Aorta (tissue), 5 donors: ENCODE data around the gene SENP7. TPM values are rescaled to one million over a fixed set of nuclear protein-coding genes. Genes with fewer than 3 reads are reported as not detected.

Experiments used
- ATAC-seq: fragments of 200-7000 bp; cut with Tn5 transposase; one replicate; pipeline ENCODE4 v1.9.1; 2022; ENCODE audit warnings: moderate library complexity; ENCODE audit not compliant: low FRiP score
- DNase-seq, 2 donors: peaks; one replicate each; pipeline ENCODE4 v3.0.0-alpha.2; 2020
- H3K27ac ChIP-seq, 2 donors: one replicate each; pipeline ENCODE4 v1.5.1; 2013; ENCODE audit warnings: low read length in 2 of 2, mild to moderate bottlenecking in 2 of 2, moderate library complexity in 2 of 2, control low read depth in 1 of 2, inconsistent platforms in 1 of 2, low read depth in 1 of 2
- H3K27me3 ChIP-seq, 2 donors: one replicate each; pipeline ENCODE4 v1.6.1; 2013; ENCODE audit warnings: control low read depth in 1 of 2, low read length in 1 of 2, mild to moderate bottlenecking in 1 of 2, moderate library complexity in 1 of 2; ENCODE audit not compliant: insufficient read depth in 2 of 2, control insufficient read depth in 1 of 2
- H3K36me3 ChIP-seq, 2 donors: one replicate each; pipeline ENCODE4 v1.6.1; 2013; ENCODE audit warnings: control low read depth in 1 of 2, low read length in 1 of 2, mild to moderate bottlenecking in 1 of 2; ENCODE audit not compliant: insufficient read depth in 2 of 2, control insufficient read depth in 1 of 2
- H3K4me1 ChIP-seq, 2 donors: one replicate each; pipeline ENCODE4 v1.6.1; 2013; ENCODE audit warnings: low read length in 2 of 2, control low read depth in 1 of 2, mild to moderate bottlenecking in 1 of 2, moderate library complexity in 1 of 2; ENCODE audit not compliant: insufficient read depth in 2 of 2, control insufficient read depth in 1 of 2
- H3K4me3 ChIP-seq, 2 donors: one replicate each; pipeline ENCODE4 v1.5.1; 2013; ENCODE audit warnings: low read length in 2 of 2, control low read depth in 1 of 2, mild to moderate bottlenecking in 1 of 2
- H3K9me3 ChIP-seq: one replicate; pipeline ENCODE4 v1.6.1; 2013; ENCODE audit warnings: mild to moderate bottlenecking, low read length; ENCODE audit not compliant: control insufficient read depth
- WGBS, 2 donors: extraction: QIAGEN DNeasy Blood & Tissue Kit; methylation state at CpG; one replicate each; pipeline ENCODE4 v1.1.7; 2013; 5-methylcytosine and 5-hydroxymethylcytosine counted together
- intact Hi-C, 2 donors: fragments of 100-400 bp; cut with DNase I; formaldehyde crosslinking; loops; one replicate each; pipeline versions ENCODE4 v1.14.2 to v1.15.0; 2022
- polyA plus RNA-seq, 2 donors: library from polyadenylated mRNA; stranded (reverse); fragments of 200-250 nt; gene quantifications; one replicate each; pipeline ENCODE4 v1.2.3, GENCODE V29; 2013
- total RNA-seq, 2 donors: library from RNA; stranded (reverse); fragmentation: NEBNext Ultra II Directional; extraction: Animal tissue kit (Norgen Biotek cat#: 25700); gene quantifications; one replicate each; pipeline ENCODE4 v1.2.1, GENCODE V29; 2021
- donor health status: healthy with polysubstance abuse.
- donor health status: Bipolar disorder and iron deficiency.
- donor health status: DM: no; HTN: no; CAD: no.
- donor health status: DM: no; HTN: no; CAD: no.
- donor health status: DM: yes; HTN: yes; CAD: no.

The SENP7 gene
- total and polyA plus RNA-seq, 4 donors: 6.9 to 32.4 (median 20.0) TPM

GRCh38 chr3:101351829-101352228 is 161.2 kb downstream of the SENP7 start:
- intact Hi-C loops: no loop called here
- no peaks in the 10 kb centered on the region for H3K27me3 ChIP-seq

GRCh38 chr3:101340591-101340990 is 172.4 kb downstream of the SENP7 start:
- ATAC-seq (no peak), DNase-seq (no peak)
- Histone ChIP-seq H3K9me3 (no peaks in the 10 kb centered on the region), H3K4me1 (no peaks in the 10 kb centered on the region), H3K27me3 (no peaks in the 10 kb centered on the region), H3K27ac (no peak overlapping the region), H3K4me3 (no peak overlapping the region), H3K36me3 (no peaks in the 10 kb centered on the region)
- intact Hi-C loops: no loop called here
- WGBS, 2 donors: 47 to 67% methylated on average over 2 of the region's 2 CpGs

More at GRCh38 chr3:101351829-101352228, 161.2 kb downstream of the SENP7 start:
- Histone ChIP-seq H3K9me3 (no peaks in the 10 kb centered on the region), H3K27ac (no peak overlapping the region), H3K4me1 (no peaks in the 10 kb centered on the region), H3K36me3 (peaks cover 0 to 3% of the 10 kb centered on the region in 2 donors), H3K4me3 (no peak overlapping the region)
- DNase-seq: no peak
- ATAC-seq: no peak
- WGBS, 2 donors: 74 to 75% methylated on average over 1 of the region's 1 CpG

- H3K4me3 ChIP-seq: no peak overlapping the region
- ATAC-seq (no peak), DNase-seq (no peak)
- no peaks in the 10 kb centered on the region for H3K4me1 ChIP-seq
- no peaks in the 10 kb centered on the region for H3K36me3 ChIP-seq
- no peaks in the 10 kb centered on the region for H3K9me3 ChIP-seq
- H3K27ac ChIP-seq: no peak overlapping the region
- 74 to 88% methylated on average over 7 of the region's 7 CpGs for WGBS, 2 donors
- no peaks in the 10 kb centered on the region for H3K27me3 ChIP-seq
- intact Hi-C loops: no loop called here
Measured at GRCh38 chr3:101333883-101334282, 179.1 kb downstream of the SENP7 start.

- no peak overlapping the region for H3K4me3 ChIP-seq
- no peaks in the 10 kb centered on the region for H3K36me3 ChIP-seq
- H3K27ac ChIP-seq: no peak overlapping the region
- H3K27me3 ChIP-seq: no peaks in the 10 kb centered on the region
- no peaks in the 10 kb centered on the region for H3K9me3 ChIP-seq
- intact Hi-C loops: no loop called here
- DNase-seq: no peak
- no peaks in the 10 kb centered on the region for H3K4me1 ChIP-seq
- no peak for ATAC-seq
- 95% methylated on average over 7 of the region's 7 CpGs for WGBS, 2 donors
Measured at GRCh38 chr3:101329016-101329673, 183.9 kb downstream of the SENP7 start.

- Histone ChIP-seq H3K4me1 (no peaks in the 10 kb centered on the region), H3K4me3 (no peak overlapping the region), H3K9me3 (no peaks in the 10 kb centered on the region), H3K27ac (no peak overlapping the region), H3K36me3 (no peaks in the 10 kb centered on the region), H3K27me3 (no peaks in the 10 kb centered on the region)
- intact Hi-C loops: no loop called here
- DNase-seq (no peak), ATAC-seq (no peak)
- 86 to 92% methylated on average over 5 of the region's 5 CpGs for WGBS, 2 donors
Measured at GRCh38 chr3:101325393-101326134, 187.4 kb downstream of the SENP7 start.

GRCh38 chr3:101320475-101320874 is 192.5 kb downstream of the SENP7 start, which contains the start of gene IMPG2:
IMPG2 (minus strand) TSS chr3:101320575; CDS start chr3:101320372, 203 bp downstream.
- H3K27ac ChIP-seq: no peak within 1 kb of the TSS
- no peaks in the 10 kb centered on the region for H3K9me3 ChIP-seq
- 95% methylated on average over 2 of the region's 2 CpGs for WGBS, 2 donors
- no peak for DNase-seq
- no peak for ATAC-seq
- H3K4me3 ChIP-seq: no peak within 1 kb of the TSS
- no peaks in the 10 kb centered on the region for H3K4me1 ChIP-seq
- no peaks in the 10 kb centered on the region for H3K36me3 ChIP-seq
- H3K27me3 ChIP-seq: no peaks in the 10 kb centered on the region
- intact Hi-C loops: no loop called here

GRCh38 chr3:101319531-101319930 is 193.5 kb downstream of the SENP7 start:
- H3K27me3 ChIP-seq: no peaks in the 10 kb centered on the region
- WGBS, 2 donors: 86% methylated on average over 5 of the region's 5 CpGs
- intact Hi-C loops: no loop called here
- no peak for DNase-seq
- H3K27ac ChIP-seq: no peak overlapping the region
- no peaks in the 10 kb centered on the region for H3K4me1 ChIP-seq
- ATAC-seq: no peak
- no peaks in the 10 kb centered on the region for H3K36me3 ChIP-seq
- no peak overlapping the region for H3K4me3 ChIP-seq
- no peaks in the 10 kb centered on the region for H3K9me3 ChIP-seq

GRCh38 chr3:101312545-101312944 is 200.5 kb downstream of the SENP7 start:
- Histone ChIP-seq H3K27me3 (no peaks in the 10 kb centered on the region), H3K4me3 (no peak overlapping the region), H3K27ac (no peak overlapping the region), H3K4me1 (no peaks in the 10 kb centered on the region), H3K36me3 (no peaks in the 10 kb centered on the region), H3K9me3 (peaks cover 3% of the 10 kb centered on the region)
- WGBS, 2 donors: 91% methylated on average over 2 of the region's 2 CpGs
- ATAC-seq (no peak), DNase-seq (no peak)
- intact Hi-C loops: loop anchor here in 1 of 2 donors (5.0 kb wide), 1 partner anchor 50 kb away; no protein-coding TSS in a partner anchor

- peak; percentile 57 for ATAC-seq
- no peaks in the 10 kb centered on the region for H3K4me1 ChIP-seq
- no peaks in the 10 kb centered on the region for H3K27me3 ChIP-seq
- H3K36me3 ChIP-seq: no peaks in the 10 kb centered on the region
- H3K4me3 ChIP-seq: no peak overlapping the region
- H3K9me3 ChIP-seq: peaks cover 3% of the 10 kb centered on the region
- no peak for DNase-seq
- intact Hi-C loops: loop anchor here in 1 of 2 donors (5.0 kb wide), 1 partner anchor 49 kb away; no protein-coding TSS in a partner anchor
- 10 to 14% methylated on average over 2 of the region's 2 CpGs for WGBS, 2 donors
- H3K27ac ChIP-seq: no peak overlapping the region
Measured at GRCh38 chr3:101311676-101312075, 201.3 kb downstream of the SENP7 start.
